ENCODE results near the gene PLPP6. TPM values are rescaled to one million over a fixed set of nuclear protein-coding genes. Genes with fewer than 3 reads are reported as not detected.
"Not testable (repeated sequence)": the region's sequence is repeated elsewhere in the genome, so short reads cannot be mapped to it uniquely, and the experiment has no call there.

Gene PLPP6
- 7.1 and 8.0 TPM in 2 replicates for total RNA-seq

- intact Hi-C loops (cut with micrococcal nuclease), result loop anchor here (1.0 to 5.0 kb wide), 7 partner anchors 17 to 1820 kb away; partner anchors contain the start of genes AK3, CDC37L1, PUM3 and RCL1
Observed at GRCh38 chr9:4662108-4662988, at the start of gene PLPP6. PLPP6 (plus strand) TSS chr9:4662294; CDS start chr9:4662376, 82 bp downstream.

- intact Hi-C loops (cut with micrococcal nuclease), result no loop called here
Observed at GRCh38 chr9:4614627-4615026, 47.5 kb upstream of the PLPP6 start.

DNA sequence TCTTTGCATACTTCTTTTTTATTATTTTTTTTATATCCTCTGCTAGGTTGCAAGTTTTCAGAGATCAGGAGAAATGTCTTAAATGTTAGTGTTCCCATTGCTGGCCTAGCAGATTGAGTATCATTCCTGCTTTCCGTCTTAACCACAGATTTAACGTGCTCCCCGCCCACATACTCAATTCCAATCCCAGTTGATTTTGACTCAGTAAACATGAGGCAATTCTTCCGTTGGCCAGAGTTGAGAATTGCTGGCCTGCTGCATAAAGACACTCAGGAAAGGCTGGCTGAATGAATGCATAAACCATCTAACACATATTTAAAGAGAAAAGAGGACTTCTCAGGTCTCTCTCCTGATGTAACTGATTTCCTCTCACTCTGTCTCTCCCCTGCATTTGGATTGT, 46.8 kb upstream of the PLPP6 start:
- intact Hi-C loops (cut with micrococcal nuclease), result no loop called here

DNA sequence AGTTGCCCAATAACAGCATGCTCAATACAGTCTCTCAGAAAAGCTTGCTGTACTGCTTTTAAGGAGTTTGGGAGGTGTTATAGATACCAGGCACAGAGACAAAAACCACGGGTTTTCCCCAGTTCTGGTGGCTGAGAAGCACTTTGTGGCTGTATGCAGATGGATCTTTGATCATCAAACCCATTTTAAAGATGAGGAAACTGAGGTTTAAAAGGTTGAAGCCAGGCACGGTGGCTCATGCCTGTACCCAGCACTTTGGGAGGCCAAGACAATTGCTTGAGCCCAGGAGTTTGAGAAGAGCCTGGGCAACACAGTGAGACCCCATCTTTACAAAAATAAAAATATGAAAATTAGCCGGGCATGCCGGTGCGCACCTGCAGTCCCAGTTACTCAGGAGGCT, 46.3 kb upstream of the PLPP6 start:
- intact Hi-C loops (cut with micrococcal nuclease), result no loop called here

DNA sequence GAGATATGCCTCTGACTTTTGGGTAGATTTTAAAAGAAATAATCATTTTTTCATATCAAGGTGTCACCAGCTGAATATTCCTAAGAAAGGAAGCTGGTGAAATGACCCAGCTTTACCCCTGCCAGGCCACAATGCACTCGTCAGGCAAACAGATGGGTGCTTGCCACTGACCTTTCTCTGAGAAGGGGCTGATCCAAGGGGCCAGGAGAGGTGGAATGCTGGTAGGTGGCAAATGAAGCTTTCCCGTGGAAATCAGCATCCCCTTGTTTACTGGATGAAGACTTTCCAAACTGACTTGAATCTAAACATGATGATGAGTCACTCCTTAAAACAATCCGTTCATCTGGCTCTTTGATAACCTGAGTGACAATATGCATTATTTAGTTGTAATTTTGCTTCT, 44.3 kb upstream of the PLPP6 start:
- intact Hi-C loops (cut with micrococcal nuclease), result no loop called here

GRCh38 chr9:4618700-4619099, 43.4 kb upstream of the PLPP6 start:
- intact Hi-C loops (cut with micrococcal nuclease), result no loop called here

GRCh38 chr9:4620057-4620765, 41.9 kb upstream of the PLPP6 start:
- intact Hi-C loops (cut with micrococcal nuclease), result no loop called here

DNA sequence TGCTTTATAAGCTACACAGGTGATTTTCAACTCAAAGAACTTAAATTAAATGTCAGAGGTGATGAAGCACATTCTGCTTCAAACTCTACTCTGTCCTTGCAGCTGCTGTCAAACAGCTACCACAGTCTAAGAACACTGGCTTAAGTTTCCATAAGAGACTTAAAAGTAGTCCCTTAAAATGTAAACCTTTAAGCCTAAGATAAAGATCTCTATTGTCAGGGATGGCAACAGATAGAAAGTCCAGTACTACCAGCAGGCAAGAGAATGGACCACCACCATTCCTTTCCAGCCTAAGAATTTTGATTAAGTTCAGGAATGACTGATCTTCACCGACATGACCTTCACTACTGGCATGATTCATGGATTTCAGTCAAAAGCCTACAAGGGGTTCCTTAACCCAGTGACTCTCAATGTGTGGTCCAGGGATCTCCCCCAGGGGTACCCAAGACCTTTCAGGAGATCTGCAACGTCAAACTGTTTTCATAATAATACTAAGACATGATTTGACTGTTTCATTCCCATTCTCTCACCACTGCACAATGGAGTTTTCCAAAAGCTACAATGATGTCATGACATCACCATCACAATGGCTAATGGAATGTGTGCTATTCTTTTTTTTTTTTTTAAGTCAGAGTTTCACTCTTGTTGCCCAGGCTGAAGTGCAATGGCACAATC, 41.1 kb upstream of the PLPP6 start:
- intact Hi-C loops (cut with micrococcal nuclease), result no loop called here

DNA sequence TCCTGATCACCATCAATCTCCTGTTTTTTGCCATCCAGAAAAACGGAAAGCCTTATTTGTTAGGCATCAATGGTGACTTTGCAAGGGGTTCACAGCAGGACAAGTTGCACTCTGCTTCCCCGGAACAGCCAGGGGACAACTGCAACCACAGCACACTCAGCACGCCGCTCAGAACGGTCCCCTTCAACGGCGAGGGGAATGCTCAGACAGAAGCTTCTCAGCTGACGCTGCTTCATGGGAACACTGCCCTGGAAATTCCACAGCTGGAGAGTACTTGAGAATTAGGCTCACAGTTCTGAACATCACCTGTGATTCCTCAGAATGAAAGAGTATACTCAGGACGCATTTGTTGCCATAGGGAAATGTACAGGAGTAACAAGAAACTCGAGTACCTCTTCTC, 40.1 kb upstream of the PLPP6 start:
- intact Hi-C loops (cut with micrococcal nuclease), result no loop called here

- intact Hi-C loops (cut with micrococcal nuclease), result loop anchor here (10.0 kb wide), 1 partner anchor 56 kb away; no protein-coding TSS in a partner anchor
Observed at GRCh38 chr9:4630836-4631235, 31.3 kb upstream of the PLPP6 start.

DNA sequence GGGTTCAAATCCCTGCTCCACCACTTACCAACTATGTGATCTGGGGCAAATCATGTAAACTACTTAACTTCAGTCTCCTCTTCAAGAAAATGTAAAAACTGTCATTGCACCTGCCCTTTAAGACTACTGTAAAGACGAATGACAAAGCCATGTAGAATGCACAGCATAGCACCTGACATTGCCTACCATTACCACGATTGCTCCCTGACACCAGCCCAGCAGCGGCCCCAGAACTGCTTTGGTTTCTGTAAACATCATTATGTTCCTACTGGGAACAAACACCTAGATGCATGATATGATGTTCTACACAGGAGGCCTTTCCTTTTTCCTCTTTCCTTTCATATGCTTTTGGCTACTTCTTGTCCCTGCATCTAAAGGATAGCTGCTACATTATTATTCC, 23.1 kb upstream of the PLPP6 start:
- intact Hi-C loops (cut with micrococcal nuclease), result loop anchor here (10.0 kb wide), 1 partner anchor 64 kb away; no protein-coding TSS in a partner anchor

DNA sequence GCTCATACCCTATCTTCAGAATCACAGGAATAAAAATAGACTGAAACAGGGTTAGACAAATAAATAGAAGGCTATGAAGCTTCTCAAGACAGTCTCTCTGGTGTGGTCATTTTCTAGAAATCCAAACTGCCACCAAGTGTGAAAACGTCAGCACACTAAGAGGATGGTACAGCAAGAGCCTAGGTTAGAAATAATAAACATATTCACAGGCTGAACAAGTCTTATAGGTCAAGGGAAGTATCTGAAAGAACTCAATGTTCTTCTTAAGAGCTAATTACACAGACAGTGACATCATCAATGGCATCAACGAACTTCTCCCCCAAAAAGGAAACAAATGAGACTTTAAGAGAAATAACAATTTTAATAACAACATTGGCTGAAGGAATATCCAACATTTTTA, 22.7 kb upstream of the PLPP6 start:
- intact Hi-C loops (cut with micrococcal nuclease), result loop anchor here (10.0 kb wide), 1 partner anchor 65 kb away; no protein-coding TSS in a partner anchor

- intact Hi-C loops (cut with micrococcal nuclease), result loop anchor here (2.0 to 5.0 kb wide), 2 partner anchors 253 to 323 kb away; no protein-coding TSS in a partner anchor
Observed at GRCh38 chr9:4640027-4640426, 22.1 kb upstream of the PLPP6 start.

DNA sequence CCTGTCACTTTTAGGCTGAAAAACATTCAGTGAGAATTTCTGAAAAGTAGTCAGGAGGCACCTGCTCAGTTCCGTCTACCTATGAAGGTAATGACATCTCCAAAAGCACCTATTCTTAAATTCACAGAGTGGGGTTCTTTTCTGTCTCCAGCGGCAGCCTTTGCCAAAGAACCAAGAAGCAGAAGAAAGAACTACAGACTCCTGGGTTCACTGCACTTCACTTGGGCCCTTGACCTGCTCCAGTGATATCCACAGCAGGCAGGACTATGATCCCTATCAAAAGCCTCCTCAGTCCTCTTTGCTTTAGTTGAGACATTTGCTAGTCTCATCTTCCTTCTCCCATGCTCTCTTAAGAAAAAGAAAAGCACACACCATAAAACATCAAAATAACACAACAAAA, 19.7 kb upstream of the PLPP6 start:
- intact Hi-C loops (cut with micrococcal nuclease), result loop anchor here (5.0 kb wide), 1 partner anchor 325 kb away; no protein-coding TSS in a partner anchor

GRCh38 chr9:4654084-4654483, 8.0 kb upstream of the PLPP6 start:
- intact Hi-C loops (cut with micrococcal nuclease), result no loop called here

- intact Hi-C loops (cut with micrococcal nuclease), result no loop called here
Observed at GRCh38 chr9:4654538-4654937, 7.6 kb upstream of the PLPP6 start.

GRCh38 chr9:4656196-4656595, 5.9 kb upstream of the PLPP6 start:
- intact Hi-C loops (cut with micrococcal nuclease), result not testable (repeated sequence)

DNA sequence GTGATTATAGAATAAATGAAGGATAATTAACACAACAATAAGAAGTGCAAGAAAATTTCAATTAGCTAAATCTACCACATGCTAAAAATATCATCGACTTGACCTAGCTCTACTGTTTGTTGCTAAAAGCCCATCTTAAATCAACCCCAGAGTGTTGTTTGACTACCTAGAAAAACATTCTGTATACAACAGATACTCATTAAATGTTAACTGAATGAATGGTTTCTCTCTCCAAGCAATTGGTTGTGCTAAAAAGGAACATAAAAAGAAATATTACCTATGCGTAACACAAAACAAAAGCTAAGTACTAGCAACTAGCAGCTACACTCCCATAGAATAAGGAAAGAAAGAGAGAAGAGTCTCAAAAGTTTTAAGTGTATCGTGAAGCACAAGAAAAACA, 5.5 kb upstream of the PLPP6 start:
- intact Hi-C loops (cut with micrococcal nuclease), result no loop called here

DNA sequence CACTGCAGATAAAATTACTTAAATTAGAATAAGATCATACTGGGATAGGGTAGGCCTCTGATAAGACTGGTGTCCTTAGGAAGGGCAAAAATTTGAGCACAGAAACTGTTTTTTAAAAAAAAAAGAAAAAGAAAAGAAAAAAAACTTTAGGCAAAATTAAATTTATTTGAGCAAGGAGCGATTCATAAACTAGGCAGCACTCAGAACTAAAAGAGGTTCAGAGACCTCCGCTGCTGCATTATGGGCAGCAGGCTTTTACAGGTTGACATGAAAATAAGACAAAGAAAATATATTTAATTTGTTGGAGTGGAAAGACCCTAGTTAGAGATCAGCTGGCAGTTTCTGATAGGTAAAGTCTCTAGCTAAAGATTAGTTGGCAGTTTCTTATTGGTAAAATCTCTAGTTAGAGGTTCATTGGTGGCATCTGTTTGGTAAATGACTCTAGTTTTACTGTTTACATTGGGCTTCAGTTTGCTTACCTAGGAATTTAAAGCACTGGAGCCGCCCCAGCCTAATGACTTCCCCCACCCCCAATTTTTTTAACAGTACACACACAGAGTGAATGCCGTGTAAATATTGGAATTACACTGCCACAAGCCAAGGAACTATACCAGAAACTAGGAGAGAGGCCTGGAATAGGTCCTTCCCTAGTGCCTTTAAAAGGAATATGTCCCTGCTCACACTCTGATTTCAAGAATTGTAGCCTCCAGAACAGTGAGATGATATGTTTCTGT, 4.5 kb upstream of the PLPP6 start:
- intact Hi-C loops (cut with micrococcal nuclease), result no loop called here

- intact Hi-C loops (cut with micrococcal nuclease), result loop anchor here (5.0 kb wide), 5 partner anchors 82 to 1818 kb away; partner anchors contain the start of genes AK3, PUM3, RCL1 and RFX3
Observed at GRCh38 chr9:4660665-4661064, 1.4 kb upstream of the PLPP6 start.

DNA sequence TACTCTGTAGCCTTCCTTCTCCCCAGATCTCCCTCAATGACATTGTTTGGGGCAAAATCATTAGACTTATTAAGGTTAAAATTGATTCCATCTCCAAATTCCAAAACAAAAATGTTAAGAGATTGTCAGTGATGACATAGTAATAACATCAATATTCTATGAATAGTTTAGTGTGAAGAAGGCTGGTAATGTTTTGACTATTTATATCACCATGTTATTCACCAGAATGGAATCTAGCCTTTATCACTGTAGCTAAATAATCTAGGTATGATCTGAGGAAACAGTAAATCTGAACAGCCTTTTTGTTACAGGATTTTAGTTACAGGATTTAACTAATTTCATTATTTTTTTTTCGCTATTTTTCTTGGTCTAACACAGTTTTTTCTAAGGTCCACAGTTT, 929 bp upstream of the PLPP6 start:
- intact Hi-C loops (cut with micrococcal nuclease), result loop anchor here (5.0 kb wide), 5 partner anchors 81 to 1819 kb away; partner anchors contain the start of genes AK3, PUM3, RCL1 and RFX3
